ENCODE data around the gene RPL35A. TPM values are rescaled to one million over a fixed set of nuclear protein-coding genes. Genes with fewer than 3 reads are reported as not detected.

The RPL35A gene
- total RNA-seq, 2 donors from 2014 or later = 277 to 520 TPM

GRCh38 chr3:197936819-197937384 is 13.1 kb upstream of the RPL35A start:
- DNase-seq (ENCODE audit: low spot score) (no peak), ATAC-seq (ENCODE audit: insufficient number of reproducible peaks, low FRiP score, low read depth) (no peak)
- Histone ChIP-seq H3K36me3 (peaks cover 3% of the 10 kb centered on the region), H3K27ac (no peak overlapping the region), H3K4me3 (no peak overlapping the region), H3K27me3 (replicated peaks; ENCODE audit: insufficient read depth) (no peaks in the 10 kb centered on the region), H3K4me1 (ENCODE audit: control insufficient read depth in 1 of 2, low read depth in 2 of 2) (no peaks in the 10 kb centered on the region), H3K9me3 (no peaks in the 10 kb centered on the region)
- no peak for TF ChIP-seq CTCF (IDR thresholded peaks at IDR 0.05)

GRCh38 chr3:197940745-197941384 is 9.1 kb upstream of the RPL35A start:
- Histone ChIP-seq H3K36me3 (no peaks in the 10 kb centered on the region), H3K9me3 (no peaks in the 10 kb centered on the region), H3K4me3 (no peak overlapping the region), H3K4me1 (ENCODE audit: control insufficient read depth in 1 of 2, low read depth in 2 of 2) (no peaks in the 10 kb centered on the region), H3K27me3 (replicated peaks; ENCODE audit: insufficient read depth) (no peaks in the 10 kb centered on the region), H3K27ac (no peak overlapping the region)
- no peak for DNase-seq (ENCODE audit: low spot score)
- no peak for TF ChIP-seq CTCF (IDR thresholded peaks at IDR 0.05)
- ATAC-seq (ENCODE audit: insufficient number of reproducible peaks, low FRiP score, low read depth) = no peak

GRCh38 chr3:197942956-197943556 is 6.9 kb upstream of the RPL35A start:
- Histone ChIP-seq H3K4me1 (ENCODE audit: control insufficient read depth in 1 of 2, low read depth in 2 of 2) (no peaks in the 10 kb centered on the region), H3K27me3 (replicated peaks; ENCODE audit: insufficient read depth) (no peaks in the 10 kb centered on the region), H3K36me3 (no peaks in the 10 kb centered on the region), H3K9me3 (no peaks in the 10 kb centered on the region), H3K27ac (no peak overlapping the region), H3K4me3 (no peak overlapping the region)
- TF ChIP-seq CTCF (IDR thresholded peaks at IDR 0.05) = peak; percentile 58
- no peak for ATAC-seq (ENCODE audit: insufficient number of reproducible peaks, low FRiP score, low read depth)
- no peak for DNase-seq (ENCODE audit: low spot score)

- H3K9me3 ChIP-seq = no peaks in the 10 kb centered on the region
- H3K4me3 ChIP-seq = peak overlapping the region; percentile 94
- H3K4me1 ChIP-seq (ENCODE audit: control insufficient read depth in 1 of 2, low read depth in 2 of 2) = peaks cover 18 to 42% of the 10 kb centered on the region in 2 donors
- H3K27ac ChIP-seq = peak overlapping the region; percentile 88 to 93
- ATAC-seq (ENCODE audit: insufficient number of reproducible peaks, low FRiP score, low read depth) = no peak
- no peak for TF ChIP-seq CTCF (IDR thresholded peaks at IDR 0.05)
- DNase-seq (ENCODE audit: low spot score) = no peak
- peaks cover 27% of the 10 kb centered on the region for H3K36me3 ChIP-seq
- H3K27me3 ChIP-seq (replicated peaks; ENCODE audit: insufficient read depth) = no peaks in the 10 kb centered on the region
Observed at GRCh38 chr3:197949191-197949777, 706 bp upstream of the RPL35A start.

GRCh38 chr3:197950677-197951061 is 679 bp downstream of the RPL35A start:
- H3K9me3 ChIP-seq = no peaks in the 10 kb centered on the region

More at GRCh38 chr3:197950677-197951061, 679 bp downstream of the RPL35A start:
- Histone ChIP-seq H3K4me1 (ENCODE audit: control insufficient read depth in 1 of 2, low read depth in 2 of 2) (peaks cover 18 to 45% of the 10 kb centered on the region in 2 donors), H3K27me3 (replicated peaks; ENCODE audit: insufficient read depth) (no peaks in the 10 kb centered on the region), H3K36me3 (peaks cover 41% of the 10 kb centered on the region), H3K27ac (peak overlapping the region; percentile 88 to 93), H3K4me3 (peak overlapping the region; percentile 94)
- no peak for TF ChIP-seq CTCF (IDR thresholded peaks at IDR 0.05)
- ATAC-seq (ENCODE audit: insufficient number of reproducible peaks, low FRiP score, low read depth) (no peak), DNase-seq (ENCODE audit: low spot score) (no peak)

Measured in thoracic aorta (tissue), 2 donors.